Forelimb muscle (tissue), 1 donor: ENCODE data around the gene CELA3A. TPM values are rescaled to one million over a fixed set of nuclear protein-coding genes. Genes with fewer than 3 reads are reported as not detected.
"Not testable (repeated sequence)": the region's sequence is repeated elsewhere in the genome, so short reads cannot be mapped to it uniquely, and the experiment has no call there.

Source experiments
- DNase-seq: peaks from one replicate; pipeline ENCODE4 v3.0.0-alpha.2; 2013; ENCODE audit warnings: low read depth
- polyA plus RNA-seq: library from polyadenylated mRNA; unstranded; fragments of 120-200 nt; gene quantifications from one replicate; pipeline ENCODE4 v1.2.1, GENCODE V29; 2013; ENCODE audit not compliant: insufficient read length

The CELA3A gene, protein sequence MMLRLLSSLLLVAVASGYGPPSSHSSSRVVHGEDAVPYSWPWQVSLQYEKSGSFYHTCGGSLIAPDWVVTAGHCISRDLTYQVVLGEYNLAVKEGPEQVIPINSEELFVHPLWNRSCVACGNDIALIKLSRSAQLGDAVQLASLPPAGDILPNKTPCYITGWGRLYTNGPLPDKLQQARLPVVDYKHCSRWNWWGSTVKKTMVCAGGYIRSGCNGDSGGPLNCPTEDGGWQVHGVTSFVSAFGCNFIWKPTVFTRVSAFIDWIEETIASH
- polyA plus RNA-seq, result 0.52 TPM

DNA sequence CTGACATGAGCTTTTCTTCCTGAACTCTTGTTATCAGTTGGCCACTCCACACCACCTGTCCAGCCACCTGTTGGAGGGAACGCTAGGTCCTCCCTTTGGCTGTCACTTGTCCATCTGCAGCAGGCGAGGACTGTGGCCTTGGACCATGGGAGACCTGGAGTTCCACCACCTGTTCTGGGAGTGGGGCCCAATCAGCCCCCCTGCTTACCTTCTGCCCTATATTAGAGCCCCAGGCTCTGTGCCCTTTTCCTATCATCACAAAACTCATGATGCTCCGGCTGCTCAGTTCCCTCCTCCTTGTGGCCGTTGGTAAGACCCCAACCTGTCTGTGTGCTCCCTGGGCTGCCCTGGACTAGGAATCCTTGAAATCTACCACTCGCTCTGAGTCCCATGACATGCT is at the start of gene CELA3A:
TSS of gene CELA3A (plus strand) at position 249 of the 400 bp plus-strand sequence. CDS start at position 267, 18 bp downstream.
- DNase-seq, result no peak

DNA sequence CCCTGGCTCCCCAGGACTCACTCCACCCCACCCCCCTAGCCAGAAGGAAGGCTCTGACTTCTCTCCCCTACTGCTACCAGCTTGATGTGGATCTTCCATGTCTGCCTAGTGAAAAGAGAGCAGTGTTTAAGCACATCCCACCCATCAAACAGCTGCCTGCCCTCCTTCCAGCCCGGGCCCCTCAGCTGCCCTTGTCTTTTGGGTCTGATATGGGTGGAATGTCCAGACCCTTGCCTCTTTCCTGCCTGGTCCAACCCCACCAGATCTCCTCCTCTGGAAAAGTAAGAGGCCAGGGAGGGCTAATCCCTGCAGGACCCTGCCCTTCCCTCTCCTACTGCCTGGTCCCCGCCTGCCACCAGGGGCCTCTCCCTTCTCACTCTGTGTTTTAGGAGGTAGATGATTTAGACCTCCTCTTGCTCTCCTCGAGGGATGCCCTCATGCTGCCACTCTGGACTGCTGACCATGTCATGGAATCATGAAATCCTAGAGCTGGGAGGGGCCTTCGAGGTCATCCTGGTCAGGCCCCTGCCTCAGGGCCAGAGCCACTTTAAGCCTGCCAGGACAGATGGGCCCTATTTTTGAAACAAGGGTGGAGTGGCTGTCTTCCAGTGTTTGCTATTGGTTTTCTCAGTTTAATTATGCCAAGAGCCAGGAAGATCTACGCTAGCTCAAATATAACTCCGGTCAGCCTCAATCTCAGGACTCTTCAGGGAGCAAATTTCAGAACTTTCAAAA is 48.5 kb upstream of the CELA3A start:
- DNase-seq, result no peak

DNA sequence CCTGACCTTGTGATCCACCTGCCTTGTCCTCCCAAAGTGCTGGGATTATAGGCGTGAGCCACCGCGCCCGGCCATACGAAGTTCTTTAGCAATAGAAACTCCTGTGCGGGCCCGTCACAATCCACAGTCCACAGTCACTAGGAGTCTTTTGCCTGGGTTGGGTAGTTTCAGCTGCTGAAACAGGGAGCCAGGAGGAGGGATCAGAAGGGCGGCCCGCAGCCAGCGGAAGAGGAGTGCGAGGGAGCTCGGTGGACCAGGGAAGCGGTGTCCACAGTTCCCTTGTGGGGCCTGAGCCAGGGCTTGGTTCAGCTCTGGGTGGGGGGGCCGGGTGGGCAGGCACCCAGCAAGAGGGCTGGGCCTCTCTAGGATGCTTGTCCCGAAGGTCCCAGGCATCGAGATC is 46.4 kb upstream of the CELA3A start:
- DNase-seq, result no peak

DNA sequence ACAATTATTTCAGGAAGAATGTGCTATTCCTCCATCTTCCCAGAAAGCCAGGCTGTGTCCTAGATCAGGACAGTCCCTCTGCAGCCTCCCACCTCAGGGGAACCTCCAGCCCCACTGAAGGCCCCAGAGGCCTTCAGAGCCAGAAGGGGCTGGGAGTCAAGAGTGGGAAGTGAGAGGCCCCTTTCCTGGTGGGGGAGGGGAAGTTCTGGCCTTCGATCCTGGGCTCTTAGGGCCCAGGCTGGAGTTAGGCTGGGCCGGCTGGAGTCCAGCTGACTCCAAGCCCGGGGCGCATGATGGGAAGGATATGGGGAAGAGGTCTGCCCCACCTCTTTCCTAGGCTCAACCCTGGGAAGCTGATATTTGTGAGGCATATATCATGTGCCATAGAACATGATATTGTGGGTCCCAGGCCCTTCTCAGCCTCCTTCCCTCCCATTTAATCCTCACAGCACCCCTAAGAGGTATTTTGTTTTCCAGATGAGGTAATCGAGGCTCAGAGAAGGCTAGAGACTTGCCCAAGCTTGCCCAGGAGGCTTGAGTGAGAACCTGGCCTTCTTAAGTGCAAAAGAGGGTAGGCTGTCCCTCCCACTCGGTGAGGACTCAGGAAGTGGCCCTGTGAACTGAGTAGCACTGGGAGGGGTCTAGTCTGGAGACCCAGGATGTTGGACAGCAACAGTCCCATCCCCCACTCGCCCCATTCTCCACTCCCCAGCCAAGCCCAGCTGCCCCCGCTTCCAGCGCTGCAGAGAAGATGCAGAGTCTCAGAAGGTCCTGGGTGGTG is 45.8 kb upstream of the CELA3A start:
- DNase-seq, result no peak

DNA sequence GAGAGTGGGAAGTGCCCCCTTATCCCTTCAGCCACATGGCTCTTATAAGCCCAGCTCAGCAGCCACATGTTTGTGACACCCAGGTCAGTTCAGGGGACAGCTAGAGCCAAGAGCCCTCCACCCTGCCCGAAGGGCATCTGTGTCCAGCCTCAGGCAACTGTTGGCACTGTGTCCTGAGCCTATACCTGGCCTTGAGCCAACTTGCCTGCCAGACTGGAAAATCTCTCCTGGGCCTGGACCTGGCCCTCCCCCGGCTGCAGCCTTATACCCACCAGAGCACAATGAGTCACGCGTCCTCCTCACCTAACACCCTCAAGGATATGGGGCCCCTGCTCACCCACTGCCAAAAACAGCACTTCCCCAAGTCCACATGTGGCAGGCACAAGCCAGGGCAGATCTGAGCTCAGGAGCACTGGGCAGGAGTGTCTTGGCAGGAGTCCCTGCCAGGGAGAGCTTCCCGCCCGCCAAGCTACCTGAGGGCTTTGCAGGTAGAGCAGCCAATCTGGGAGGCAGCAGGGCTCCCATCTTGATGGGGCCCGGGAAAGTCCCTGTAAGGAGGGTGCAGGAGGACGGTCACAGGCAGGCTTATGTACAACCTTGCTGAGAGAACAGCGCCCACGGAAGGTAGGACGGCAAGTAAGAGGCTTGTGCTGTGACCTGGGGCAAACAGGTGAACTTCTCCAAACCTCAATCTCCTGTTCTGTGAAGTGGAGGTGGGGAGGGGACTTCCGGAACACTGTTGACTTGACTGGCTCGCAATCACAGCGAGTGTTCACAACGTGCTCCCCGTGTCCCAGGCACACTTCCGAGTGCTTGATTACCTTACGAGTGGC is 44.5 kb upstream of the CELA3A start:
- no peak for DNase-seq

DNA sequence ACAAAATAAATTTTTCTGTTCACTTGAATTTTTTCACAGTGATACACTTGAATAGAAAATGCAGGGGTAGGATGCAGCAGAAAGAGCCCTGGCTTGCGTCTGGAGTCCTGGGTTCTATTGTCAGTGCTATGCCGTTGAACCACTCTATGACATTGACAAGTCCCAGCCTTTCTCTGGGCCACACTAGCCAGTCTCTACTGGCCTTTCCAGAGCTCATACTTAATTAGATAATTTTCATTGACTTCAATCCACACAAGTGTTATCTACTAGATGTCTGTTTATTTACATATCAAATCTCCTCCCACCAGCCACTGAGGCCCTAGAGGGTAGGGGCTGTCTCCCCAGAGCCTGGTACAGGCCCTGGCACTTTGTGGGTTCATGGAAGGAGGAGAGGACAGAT is 40.1 kb upstream of the CELA3A start:
- DNase-seq, result no peak

DNA sequence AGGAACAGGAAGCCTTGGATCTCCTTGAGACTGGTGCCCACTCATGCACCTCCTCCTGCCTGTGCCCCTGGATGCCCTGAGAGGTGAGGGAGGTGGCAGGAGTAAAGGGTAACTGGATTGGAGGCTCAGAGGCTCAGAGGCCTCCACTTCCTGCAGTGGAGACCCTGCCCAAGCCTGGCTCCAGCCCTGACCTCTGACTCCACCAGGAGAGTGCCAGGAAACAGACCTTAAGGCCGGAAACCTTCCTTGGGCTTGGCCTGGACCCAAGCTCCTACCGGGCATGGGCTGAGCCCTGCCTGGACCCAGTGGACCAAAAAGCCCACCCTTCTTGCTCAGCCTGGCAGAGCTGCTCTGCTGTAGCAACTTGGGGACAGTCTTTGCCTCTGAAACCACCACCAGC is 39.7 kb upstream of the CELA3A start:
- DNase-seq, result no peak

DNA sequence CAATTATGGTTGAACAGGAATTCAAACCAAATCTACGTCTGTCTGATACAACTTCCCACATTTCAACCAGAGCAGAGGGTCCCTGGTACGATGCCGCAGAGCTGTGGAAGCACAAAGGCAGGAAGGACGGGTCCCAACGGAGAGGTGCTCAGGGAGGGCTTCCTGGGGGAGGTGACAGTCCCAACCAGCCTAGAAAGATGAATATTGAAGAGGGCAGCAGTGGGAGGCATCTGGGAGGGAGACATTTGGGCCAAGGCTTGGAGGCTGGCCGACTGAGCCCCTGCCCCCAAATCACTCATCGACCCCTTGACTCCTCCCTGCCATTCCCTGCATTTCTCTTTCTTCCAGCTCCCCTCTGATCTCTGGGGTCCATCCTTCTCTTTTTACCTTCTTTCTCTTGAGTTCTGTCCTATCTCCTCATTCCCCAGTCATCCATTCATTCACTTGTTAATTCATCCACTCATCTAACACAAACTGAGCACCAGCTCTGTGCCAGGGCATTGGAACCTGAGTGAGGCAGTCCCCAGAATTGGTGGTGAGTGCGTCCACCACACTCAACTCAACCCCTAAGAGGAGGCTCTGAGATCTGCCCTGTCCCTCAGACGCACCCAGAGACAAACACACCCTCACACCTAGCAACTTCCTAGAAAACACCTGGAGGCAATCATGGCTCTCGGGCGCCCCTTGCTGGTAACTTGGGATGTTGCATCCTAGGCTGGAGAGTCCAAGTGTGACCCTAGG is 37.8 kb upstream of the CELA3A start:
- DNase-seq, result no peak

DNA sequence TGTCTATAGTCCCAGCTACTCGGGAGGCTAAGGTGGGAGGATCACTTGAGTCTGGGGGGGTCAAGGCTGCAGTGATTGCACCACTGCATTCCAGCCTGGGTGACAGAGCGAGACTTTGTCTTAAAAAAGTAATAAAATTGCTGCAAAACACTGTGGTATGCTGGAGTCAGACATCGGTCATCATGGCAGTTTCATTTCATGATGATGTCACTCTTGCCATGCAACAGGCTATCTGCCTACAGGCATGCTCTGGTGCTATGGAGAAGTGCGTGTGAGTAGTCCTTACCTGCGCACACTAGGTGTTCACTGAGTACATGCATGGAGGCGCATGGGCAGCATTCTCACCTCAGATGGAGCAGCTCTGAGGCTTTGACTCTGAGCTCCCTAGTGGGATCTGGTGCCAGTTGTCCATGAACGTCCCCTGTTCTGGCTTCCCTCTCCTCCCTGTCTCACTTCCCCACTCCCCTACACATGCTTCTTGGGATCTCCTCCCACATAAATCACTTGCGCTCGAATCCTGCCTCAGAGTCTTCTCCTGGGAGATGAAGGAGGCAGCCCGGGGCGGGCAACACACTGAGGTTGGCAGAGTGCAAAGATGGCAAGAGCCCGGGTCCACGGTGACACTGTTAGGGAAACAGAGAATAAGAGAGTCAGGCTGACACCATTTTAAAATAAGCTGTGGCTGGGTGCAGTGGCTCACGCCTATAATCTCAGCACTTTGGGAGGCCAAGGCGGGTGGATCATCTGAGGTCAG is 35.0 kb upstream of the CELA3A start:
- no peak for DNase-seq

DNA sequence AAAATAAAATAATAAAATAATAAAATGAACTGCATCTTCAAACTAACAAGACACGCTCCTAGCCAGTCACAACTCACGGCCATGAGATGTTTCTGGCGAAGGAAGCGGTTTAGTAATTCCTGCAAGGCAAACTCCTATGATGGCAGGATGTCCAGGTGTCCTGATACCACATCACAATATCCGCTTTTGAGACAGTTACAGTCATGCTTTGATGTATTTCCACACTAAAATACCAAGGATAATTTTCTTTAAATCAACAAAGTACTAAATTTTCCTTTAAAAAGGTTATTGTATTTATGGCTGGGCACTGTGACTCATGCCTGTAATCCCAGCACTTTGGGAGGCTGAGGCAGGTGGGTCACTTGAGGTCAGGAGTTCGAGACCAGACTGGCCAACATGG is 34.2 kb upstream of the CELA3A start:
- DNase-seq, result not testable (repeated sequence)

DNA sequence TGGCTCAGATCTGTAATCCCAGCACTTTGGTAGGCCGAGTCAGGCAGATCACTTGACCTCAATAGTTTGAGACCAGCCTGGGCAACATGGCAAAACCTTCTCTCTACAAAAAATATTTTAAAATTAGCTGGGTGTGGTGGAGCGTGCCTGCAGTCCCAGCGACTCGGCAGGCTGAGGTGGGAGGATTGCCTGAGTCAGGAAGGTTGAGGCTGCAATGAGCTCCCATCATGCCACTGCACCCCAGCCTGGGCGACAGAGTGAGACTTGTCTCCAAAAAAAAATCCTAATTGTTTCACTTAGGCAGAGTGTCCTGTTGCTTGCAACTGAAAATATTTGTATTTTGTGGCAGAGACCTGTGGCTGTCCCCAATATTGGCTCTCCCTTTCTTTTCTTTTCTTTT is 32.4 kb upstream of the CELA3A start:
- DNase-seq, result not testable (repeated sequence)

DNA sequence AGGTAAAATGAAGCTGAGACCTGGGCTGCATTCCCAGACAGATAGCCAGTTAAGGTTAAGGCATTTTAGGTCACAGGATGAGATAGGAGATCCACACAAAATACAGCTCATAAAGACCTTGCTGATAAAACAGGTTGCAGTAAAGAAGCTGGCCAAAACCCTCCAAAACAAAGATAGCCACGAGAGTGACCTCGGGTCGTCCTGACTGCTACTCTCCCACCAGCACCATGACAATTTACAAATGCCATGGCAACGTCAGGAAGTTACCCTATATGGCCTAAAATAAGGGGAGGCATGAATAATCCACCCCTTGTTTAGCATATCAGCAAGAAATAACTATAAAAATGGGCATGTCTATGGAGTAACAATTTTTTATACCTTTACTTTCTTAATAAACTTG is 30.9 kb upstream of the CELA3A start:
- not testable (repeated sequence) for DNase-seq

DNA sequence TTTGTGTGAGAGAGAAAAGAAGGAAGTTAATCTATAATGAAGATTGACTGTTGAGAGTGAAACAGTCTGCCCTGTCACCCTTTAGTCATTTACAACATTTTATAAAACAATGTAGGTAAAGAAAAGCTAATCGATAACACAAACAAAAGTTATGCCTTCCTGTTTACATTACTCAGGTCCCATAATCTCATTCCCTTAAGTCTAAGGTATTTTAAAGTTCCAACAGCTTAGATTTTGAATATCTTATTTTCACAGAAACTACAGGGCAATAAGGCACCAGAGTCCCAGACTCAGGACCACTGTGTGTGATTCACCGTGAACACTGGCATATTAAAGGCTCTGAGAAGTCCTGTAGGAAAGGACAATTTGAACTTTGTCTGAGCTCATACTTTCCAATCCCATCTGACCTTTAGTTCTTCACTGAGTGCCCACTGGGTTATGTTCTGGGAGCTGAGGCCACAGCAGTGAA is 28.4 kb upstream of the CELA3A start:
- DNase-seq, result not testable (repeated sequence)

DNA sequence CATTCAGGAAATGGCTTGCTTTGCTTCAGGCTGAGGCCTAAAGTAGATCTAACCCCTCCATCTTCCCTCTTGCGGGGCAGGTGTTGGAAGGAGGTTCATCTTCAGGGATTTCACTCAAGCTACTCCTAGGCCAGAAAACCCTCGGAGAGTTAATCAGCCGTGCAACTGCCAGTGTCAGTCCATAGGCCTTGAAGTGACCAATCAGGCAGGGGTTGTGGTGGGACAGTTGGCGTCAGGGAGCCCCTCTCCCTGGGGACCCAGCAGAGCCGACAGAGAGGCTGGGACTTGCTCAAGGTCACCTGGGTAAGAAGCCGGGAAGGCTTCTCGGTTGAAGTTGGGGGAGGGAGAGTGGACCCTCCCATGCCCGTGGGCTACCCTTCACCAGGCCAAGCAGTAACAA is 27.5 kb upstream of the CELA3A start:
- not testable (repeated sequence) for DNase-seq

DNA sequence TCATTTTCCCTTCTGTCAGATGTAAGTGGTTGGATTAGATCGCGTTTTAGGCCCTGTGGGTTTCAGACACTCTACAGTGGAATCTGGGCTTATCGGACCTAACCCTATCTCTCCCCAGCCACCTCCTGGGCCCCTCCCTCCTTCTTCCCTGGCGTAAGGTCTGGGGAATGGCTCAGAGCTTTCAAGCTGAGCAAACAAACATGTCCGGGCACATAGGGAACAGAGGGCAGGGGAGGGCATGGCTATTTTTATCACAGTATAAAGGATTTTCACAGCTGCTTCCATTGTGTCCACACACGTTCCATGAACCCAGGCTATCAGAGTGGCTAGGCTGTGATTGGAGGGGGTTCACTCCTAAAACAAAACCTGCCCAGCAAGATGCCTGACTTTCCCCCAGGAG is 26.8 kb upstream of the CELA3A start:
- not testable (repeated sequence) for DNase-seq

DNA sequence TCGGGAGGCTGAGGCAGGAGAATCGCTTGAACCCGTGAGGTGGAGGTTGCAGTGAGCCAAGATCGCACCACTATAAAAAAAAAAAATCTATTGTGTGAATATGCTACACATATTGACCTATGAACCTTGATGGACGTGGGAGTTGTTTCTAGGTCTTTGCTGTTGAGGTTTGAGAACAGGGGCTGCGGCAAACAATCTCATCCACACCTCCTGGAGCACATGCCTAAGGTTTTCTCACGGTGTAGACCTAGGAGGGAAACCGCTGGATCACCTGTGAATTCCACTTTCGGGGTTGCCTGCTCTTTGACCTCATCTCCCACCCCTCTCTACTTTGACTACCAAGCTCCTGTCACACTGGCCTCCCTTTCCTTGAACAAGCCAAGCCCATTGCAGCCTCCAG is 26.2 kb upstream of the CELA3A start:
- not testable (repeated sequence) for DNase-seq

DNA sequence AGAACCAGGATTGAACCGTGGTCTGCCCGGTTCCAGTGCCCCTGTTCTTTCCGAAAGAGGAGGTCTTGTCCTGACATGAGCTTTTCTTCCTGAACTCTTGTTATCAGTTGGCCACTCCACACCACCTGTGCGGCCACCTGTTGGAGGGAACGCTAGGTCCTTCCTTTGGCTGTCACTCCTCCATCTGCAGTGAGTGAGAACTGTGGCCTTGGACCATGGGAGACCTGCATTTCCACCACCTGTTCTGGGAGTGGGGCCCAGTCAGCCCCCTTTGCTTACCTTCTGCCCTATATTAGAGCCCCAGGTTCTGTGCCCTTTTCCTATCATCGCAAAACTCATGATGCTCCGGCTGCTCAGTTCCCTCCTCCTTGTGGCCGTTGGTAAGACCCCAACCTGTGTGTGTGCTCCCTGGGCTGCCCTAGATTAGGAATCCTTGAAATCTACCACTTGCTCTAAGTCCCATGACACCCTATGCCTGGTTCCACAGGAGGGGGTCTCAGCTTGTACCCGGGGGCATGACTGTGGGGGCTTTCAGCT is 24.7 kb upstream of the CELA3A start, which contains the start of gene CELA3B:
TSS of gene CELA3B (plus strand) at position 320 of the 537 bp plus-strand sequence. CDS start at position 338, 18 bp downstream.
- not testable (repeated sequence) for DNase-seq

DNA sequence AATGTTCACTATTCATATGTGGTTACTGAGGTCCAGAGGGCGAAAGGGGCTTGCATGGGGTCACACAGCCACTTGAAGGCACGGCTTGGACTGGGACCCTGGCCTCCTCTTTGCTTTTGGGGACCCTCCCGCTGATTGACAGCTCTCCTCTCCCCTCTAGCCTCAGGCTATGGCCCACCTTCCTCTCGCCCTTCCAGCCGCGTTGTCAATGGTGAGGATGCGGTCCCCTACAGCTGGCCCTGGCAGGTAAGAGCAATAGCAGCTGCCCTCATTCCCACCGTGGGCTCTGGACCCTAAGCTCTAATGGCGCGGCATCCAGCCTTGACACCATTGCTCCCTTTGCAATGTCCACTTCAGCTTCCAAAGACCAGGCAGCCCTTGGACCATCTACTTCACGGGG is 23.2 kb upstream of the CELA3A start:
- not testable (repeated sequence) for DNase-seq

DNA sequence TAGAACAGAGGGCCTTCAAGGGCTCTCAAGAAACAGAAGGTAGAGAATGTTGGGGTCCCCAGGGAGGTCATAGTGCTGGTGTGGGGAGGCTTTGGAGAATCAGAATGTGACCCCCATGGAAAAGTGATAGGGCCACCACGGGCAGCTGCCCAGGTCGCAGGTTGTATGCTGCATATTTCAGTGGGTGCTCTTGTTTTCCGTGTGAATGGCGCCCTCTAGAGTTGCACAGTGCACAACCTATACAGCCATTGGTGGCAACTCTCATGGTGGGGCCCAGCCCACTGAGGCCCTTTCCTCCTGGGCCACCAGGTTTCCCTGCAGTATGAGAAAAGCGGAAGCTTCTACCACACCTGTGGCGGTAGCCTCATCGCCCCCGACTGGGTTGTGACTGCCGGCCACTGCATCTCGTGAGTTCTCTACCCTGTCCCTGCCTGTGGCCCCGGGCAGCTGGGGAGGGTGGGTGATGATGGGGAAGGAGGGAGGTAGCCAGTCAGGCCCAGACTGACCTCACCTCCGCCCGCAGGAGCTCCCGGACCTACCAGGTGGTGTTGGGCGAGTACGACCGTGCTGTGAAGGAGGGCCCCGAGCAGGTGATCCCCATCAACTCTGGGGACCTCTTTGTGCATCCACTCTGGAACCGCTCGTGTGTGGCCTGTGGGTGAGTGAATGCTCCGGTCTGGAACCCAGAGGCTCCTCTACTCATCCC is 20.8 kb upstream of the CELA3A start:
- DNase-seq, result not testable (repeated sequence)
